ENCODE measurements around the gene C16orf87.

Gene C16orf87

GRCh38 chr16:46757339-46758050, 73.5 kb downstream of the C16orf87 start:
- DNase-seq (ENCODE audit: low read depth, low spot score): peak; percentile 90

DNA sequence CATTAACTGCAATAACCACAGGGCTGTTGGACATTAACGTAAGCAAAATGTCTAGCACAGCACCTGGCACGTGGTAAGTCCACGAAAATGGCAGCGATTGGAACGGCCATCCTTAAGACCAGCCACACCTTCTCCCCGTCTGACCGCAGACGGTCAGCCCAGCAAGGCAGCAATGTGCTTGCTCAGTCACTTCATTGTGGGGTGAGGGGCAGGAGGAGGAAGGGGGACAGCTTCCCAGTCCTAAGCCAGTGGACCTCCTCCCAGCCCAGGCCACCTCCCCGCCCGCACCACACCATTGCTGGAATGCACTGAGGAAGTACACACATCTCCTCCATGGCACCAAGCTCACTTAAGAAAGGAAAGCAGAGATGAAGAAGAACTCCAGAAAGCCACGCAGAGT, 74.2 kb downstream of the C16orf87 start:
- no peak for DNase-seq (ENCODE audit: low read depth, low spot score)

DNA sequence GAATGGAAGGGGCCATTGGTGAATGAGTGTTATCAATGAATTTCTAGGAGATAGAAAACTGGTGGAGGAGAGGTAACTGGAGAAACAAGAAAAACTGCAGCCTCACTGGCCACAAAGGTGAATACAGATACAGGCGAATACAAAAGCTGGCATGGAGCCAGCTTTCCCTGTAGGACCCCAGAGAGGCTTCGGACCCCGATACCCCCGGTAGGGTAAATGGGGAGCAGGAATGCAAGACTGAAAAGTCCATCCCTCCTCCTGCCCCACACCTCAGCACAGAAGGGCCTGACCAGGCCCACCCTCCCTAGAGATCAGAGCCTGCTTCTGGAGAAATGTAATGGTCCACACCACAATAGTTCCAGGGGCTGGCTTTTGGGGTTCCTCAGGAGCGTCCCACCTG, 78.0 kb downstream of the C16orf87 start:
- DNase-seq (ENCODE audit: low read depth, low spot score): no peak

GRCh38 chr16:46751381-46751780, 79.6 kb downstream of the C16orf87 start:
- no peak for DNase-seq (ENCODE audit: low read depth, low spot score)

DNA sequence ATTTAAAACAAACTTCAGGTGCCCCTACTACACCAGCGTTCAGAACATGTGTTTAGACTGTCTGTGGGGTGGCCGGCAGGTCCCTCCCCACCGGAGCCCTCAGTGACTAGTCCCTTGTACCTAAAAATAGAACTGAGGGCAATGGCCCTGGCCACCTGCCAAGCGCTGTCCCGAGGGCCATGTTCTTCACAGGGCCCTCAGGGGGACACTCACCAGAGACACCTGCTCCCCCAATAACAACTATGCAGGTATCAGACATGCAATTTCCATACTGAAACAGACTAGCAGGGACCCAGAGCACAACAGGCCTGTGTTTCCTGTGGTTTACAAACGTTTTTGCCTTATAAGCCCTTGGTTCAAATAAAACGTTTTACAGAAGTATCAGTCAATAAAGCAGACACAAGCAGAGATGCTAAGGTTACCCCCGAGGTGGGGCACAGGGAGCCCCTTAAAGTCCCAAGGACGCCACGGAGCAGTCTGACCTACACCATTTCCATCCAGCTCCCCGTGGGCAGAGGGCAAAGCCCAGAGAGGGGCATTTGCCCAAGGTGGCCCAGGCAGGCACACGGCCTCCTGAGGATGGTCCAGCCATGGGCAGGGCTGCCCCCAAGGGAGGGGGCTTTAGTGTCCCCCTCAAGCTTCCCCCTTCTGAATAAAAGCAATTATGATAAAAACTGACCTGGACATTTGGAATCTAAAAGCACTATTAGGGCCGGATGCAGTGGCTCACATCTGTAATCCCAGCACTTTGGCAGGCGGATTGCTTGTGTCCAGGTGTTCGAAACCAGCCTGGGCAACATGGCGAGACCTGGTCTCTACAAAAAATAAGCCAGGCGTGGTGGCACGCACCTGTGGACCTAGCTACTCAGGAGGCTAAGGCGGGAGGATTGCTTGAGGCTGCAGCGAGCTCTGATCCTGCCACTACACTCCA, 81.9 kb downstream of the C16orf87 start:
- no peak for DNase-seq (ENCODE audit: low read depth, low spot score)

- DNase-seq (ENCODE audit: low read depth, low spot score): peak; percentile 95
Measured at GRCh38 chr16:46747777-46748651, 83.0 kb downstream of the C16orf87 start, which contains the start of gene MYLK3. Gene MYLK3, minus strand, starts transcription at chr16:46748344. Its CDS starts 151 bp downstream, at chr16:46748193.

- DNase-seq (ENCODE audit: low read depth, low spot score): peak; percentile 95
Measured at GRCh38 chr16:46746821-46747776, 83.9 kb downstream of the C16orf87 start.
